ENCODE results near the gene CLDN34. TPM values are rescaled to one million over a fixed set of nuclear protein-coding genes. Genes with fewer than 3 reads are reported as not detected.

Gene CLDN34
- total RNA-seq = 0.38 and 0.42 TPM in 2 replicates
- long read RNA-seq = 0 reads

DNA sequence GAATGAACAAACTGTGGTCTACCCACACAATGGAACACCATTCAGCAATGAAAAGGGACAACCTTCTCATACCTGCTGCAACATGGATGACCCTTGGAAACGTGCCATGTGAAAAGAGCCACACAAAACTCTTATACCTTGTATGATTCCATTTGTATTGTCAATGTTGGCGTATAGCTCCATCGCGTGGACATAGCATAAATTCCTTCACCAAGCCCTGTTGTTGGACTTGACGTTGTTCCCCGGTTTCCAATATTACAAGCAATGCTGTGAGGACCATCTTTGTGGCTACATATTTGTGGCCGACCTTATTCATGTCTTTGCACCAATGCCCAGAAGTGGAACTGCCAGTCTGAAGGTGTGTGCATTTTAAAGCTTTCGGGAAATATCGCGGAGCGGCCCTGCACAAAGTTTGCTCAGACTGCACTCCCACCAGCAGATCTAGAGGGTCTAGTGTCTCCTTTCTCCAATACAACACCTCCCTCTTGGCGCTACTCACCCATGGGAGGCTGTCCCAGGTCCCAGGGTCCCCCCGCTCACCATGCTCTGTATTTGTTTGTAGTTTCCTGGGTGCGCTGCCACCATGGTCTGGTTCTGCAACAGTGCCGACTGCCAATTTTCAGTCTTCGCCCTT, at the start of gene CLDN34:
CLDN34 (plus strand) TSS at position 584 of the 634 bp plus-strand sequence; CDS start at position 584, 0 bp downstream.
- H3K27me3 Mint-ChIP-seq = no peaks in the 10 kb centered on the region
- H3K4me3 Mint-ChIP-seq (ENCODE audit: low read depth) = no peak within 1 kb of the TSS
- TF ChIP-seq CTCF (IDR thresholded peaks at IDR 0.05; ENCODE audit: unreplicated experiment) = no peak
- no peak within 1 kb of the TSS for H3K27ac Mint-ChIP-seq
- peaks cover 4% of the 10 kb centered on the region for H3K36me3 Mint-ChIP-seq (ENCODE audit: insufficient read depth)
- no peaks in the 10 kb centered on the region for H3K4me1 Mint-ChIP-seq (ENCODE audit: low read depth)
- no peak for DNase-seq (ENCODE audit: low spot score, unreplicated experiment)
- peaks cover 13% of the 10 kb centered on the region for H3K9me3 Mint-ChIP-seq (ENCODE audit: low read depth)

- H3K27me3 Mint-ChIP-seq = no peaks in the 10 kb centered on the region
- TF ChIP-seq CTCF (IDR thresholded peaks at IDR 0.05; ENCODE audit: unreplicated experiment) = no peak
- peaks cover 23% of the 10 kb centered on the region for H3K9me3 Mint-ChIP-seq (ENCODE audit: low read depth)
- H3K36me3 Mint-ChIP-seq (ENCODE audit: insufficient read depth) = peaks cover 3% of the 10 kb centered on the region
- no peak for DNase-seq (ENCODE audit: low spot score, unreplicated experiment)
- no peak overlapping the region for H3K4me3 Mint-ChIP-seq (ENCODE audit: low read depth)
- peaks cover 8% of the 10 kb centered on the region for H3K4me1 Mint-ChIP-seq (ENCODE audit: low read depth)
- no peak overlapping the region for H3K27ac Mint-ChIP-seq
Measured at GRCh38 chrX:9917861-9918260, 49.3 kb upstream of the CLDN34 start.

DNA sequence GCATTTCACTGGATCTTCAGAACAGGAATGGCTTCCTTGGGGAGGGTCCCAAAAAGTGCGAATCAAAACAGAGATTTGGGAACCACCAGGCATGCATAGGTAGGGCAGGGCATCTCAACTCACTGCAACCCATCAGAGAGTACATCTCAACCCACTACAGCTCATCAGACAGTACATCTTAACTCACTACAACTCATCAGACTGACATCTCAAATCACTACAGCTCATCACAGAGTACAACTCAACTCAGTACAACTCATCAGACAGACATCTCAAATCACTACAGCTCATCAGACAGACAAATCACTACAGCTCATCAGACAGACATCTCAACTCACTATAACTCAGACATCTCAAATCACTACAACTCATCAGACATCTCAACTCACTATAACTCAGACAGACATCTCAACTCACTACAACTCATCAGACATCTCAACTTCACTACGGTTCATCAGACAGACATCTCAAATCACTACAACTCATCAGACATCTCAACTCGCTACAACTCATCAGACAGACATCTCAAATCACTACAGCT, 47.5 kb upstream of the CLDN34 start:
- no peak overlapping the region for H3K27ac Mint-ChIP-seq
- peaks cover 3% of the 10 kb centered on the region for H3K4me1 Mint-ChIP-seq (ENCODE audit: low read depth)
- no peaks in the 10 kb centered on the region for H3K27me3 Mint-ChIP-seq
- no peak for DNase-seq (ENCODE audit: low spot score, unreplicated experiment)
- peaks cover 24% of the 10 kb centered on the region for H3K9me3 Mint-ChIP-seq (ENCODE audit: low read depth)
- TF ChIP-seq CTCF (IDR thresholded peaks at IDR 0.05; ENCODE audit: unreplicated experiment) = no peak
- H3K36me3 Mint-ChIP-seq (ENCODE audit: insufficient read depth) = peaks cover 3% of the 10 kb centered on the region
- no peak overlapping the region for H3K4me3 Mint-ChIP-seq (ENCODE audit: low read depth)

GRCh38 chrX:9921407-9921806, 45.8 kb upstream of the CLDN34 start:
- Mint-ChIP-seq H3K4me3 (ENCODE audit: low read depth) (no peak overlapping the region), H3K27me3 (no peaks in the 10 kb centered on the region), H3K27ac (no peak overlapping the region), H3K9me3 (ENCODE audit: low read depth) (peaks cover 24% of the 10 kb centered on the region), H3K4me1 (ENCODE audit: low read depth) (peaks cover 3% of the 10 kb centered on the region), H3K36me3 (ENCODE audit: insufficient read depth) (peaks cover 3% of the 10 kb centered on the region)
- DNase-seq (ENCODE audit: low spot score, unreplicated experiment) = no peak
- no peak for TF ChIP-seq CTCF (IDR thresholded peaks at IDR 0.05; ENCODE audit: unreplicated experiment)

DNA sequence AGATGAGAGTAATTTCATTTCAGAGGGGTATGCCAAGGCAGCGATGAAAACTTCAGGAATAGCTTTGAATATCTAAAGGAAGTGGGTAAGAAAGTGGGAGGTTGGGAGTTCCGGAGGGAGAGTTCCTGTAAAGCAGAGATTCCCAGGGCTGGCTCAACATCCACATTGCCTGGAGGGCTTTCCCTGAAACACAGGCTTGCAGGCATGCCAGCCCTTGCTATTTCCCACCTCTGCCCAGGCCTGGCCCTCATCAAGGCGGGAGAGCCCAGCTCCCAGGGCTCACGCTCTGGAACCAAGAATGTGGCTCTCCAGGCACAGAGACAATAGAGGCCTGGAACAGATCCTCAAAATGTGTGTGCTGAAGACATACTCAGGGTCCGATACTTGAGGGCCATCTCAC, 43.8 kb upstream of the CLDN34 start:
- peaks cover 19% of the 10 kb centered on the region for H3K9me3 Mint-ChIP-seq (ENCODE audit: low read depth)
- no peak for TF ChIP-seq CTCF (IDR thresholded peaks at IDR 0.05; ENCODE audit: unreplicated experiment)
- H3K27me3 Mint-ChIP-seq = no peaks in the 10 kb centered on the region
- DNase-seq (ENCODE audit: low spot score, unreplicated experiment) = no peak
- no peak overlapping the region for H3K4me3 Mint-ChIP-seq (ENCODE audit: low read depth)
- peaks cover 8% of the 10 kb centered on the region for H3K4me1 Mint-ChIP-seq (ENCODE audit: low read depth)
- no peak overlapping the region for H3K27ac Mint-ChIP-seq
- peaks cover 3% of the 10 kb centered on the region for H3K36me3 Mint-ChIP-seq (ENCODE audit: insufficient read depth)
